Amygdala (tissue), 56 donors: ENCODE results near the gene ANKRD28.
A peak's percentile ranks its signal among the peaks of the same experiment; 100 is the strongest.

ENCODE experiments used
- DNase-seq, 56 donors: peaks; one replicate each; lab custom pipeline; 2025; lab: John Stamatoyannopoulos, UW

Gene ANKRD28

GRCh38 chr3:15728766-15729165, 69.0 kb downstream of the ANKRD28 start:
- DNase-seq = peak in 1 of 56 donors; percentile 28

DNA sequence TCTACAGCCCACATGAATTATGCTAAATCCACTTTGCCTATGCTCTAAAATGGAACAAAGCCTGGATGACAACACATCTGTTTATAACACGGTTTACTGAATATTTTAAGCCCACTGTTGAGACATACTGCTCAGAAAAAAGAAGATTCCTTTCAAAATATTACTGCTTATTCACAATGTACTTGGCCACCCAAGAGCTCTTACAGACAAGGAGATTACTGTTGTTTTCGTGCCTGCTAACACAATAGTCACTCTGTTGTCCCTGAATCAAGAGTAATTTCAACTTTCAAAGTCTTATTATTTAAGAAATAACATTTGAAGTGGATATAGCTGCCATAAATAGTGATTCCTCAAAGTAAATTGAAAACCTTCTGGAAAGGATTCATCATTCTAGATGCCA, 70.9 kb downstream of the ANKRD28 start:
- no peak for DNase-seq

DNA sequence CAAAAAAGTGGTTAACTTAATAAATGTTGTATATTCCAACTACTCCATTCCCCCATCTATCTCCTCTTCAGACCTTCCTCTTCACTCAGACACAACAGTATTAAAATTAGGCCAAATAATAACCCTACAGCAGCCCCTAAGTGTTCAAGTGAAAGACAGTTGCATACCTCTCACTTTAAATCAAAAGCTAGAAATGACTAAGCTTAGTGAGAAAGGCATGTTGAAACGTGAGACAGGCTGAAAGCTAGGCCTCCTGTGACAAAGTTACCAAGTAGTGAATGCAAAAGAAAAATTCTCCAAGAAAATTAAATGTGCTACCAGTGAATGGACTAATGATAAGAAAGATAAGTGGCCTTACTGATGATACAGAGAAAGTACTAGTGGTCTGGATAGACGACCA, 71.7 kb downstream of the ANKRD28 start:
- DNase-seq = no peak

GRCh38 chr3:15724446-15724845, 73.3 kb downstream of the ANKRD28 start:
- DNase-seq = no peak

GRCh38 chr3:15723624-15723884, 74.2 kb downstream of the ANKRD28 start:
- no peak for DNase-seq

- DNase-seq = no peak
Measured at GRCh38 chr3:15722877-15723623, 74.7 kb downstream of the ANKRD28 start.

GRCh38 chr3:15716178-15716577, 81.6 kb downstream of the ANKRD28 start:
- no peak for DNase-seq

DNA sequence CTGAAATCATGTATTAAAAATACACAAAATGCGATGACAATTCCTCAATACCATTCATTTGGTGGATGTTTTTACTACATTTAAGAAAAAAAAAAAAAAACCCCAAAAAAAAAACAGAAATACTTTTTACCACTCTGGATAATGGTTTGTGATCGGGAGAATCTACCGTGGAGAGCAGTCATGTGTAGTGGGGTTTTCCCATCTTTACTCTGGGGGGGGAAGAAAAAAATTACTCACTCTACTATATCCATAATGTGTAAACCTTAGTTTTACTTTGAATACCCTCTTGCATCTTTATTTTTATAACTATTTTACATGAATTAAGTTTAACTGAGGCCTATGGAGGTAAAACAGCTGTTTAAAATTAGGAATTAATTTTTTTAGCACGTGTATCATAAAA, 83.3 kb downstream of the ANKRD28 start:
- DNase-seq = no peak

DNA sequence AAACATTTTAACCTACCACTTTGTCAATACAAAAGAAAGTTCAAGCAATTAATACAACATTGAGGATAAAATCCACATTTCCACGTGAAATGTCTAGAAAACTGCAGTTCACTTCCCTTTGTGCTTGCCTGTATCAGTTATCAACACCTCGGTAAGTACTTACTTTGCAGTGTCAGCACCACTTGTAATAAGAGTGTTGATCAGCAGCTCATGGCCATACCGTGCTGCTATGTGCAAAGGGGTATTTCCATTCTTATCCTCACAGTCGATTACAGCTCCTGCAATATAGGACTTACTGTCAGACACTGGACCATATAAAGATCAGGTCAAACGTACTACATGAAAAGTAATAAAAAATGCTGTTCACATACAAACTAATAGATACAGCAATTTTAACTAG, 84.4 kb downstream of the ANKRD28 start:
- DNase-seq = no peak

GRCh38 chr3:15711281-15711680, 86.5 kb downstream of the ANKRD28 start:
- DNase-seq = no peak

GRCh38 chr3:15708882-15709677, 88.7 kb downstream of the ANKRD28 start:
- no peak for DNase-seq

GRCh38 chr3:15707779-15708178, 90.0 kb downstream of the ANKRD28 start:
- no peak for DNase-seq

DNA sequence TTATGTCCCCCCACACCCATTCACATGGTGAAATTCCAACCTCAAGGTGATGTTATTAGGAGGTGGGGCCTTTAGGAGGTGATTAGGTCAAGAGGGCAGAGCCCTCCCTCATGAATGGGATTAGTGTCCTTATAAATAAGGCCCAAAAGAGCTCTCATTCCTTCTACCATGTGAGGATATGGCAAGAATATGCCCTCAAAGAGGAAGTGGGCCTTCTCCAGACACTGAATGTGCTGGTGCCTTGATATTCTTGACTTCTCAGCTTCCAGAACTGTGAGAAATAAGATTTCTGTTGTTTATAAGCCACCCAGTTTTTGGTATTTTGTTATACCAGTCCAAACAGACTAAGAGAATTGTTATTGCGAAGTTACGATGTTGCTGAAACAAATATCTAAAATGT, 94.4 kb downstream of the ANKRD28 start:
- no peak for DNase-seq

DNA sequence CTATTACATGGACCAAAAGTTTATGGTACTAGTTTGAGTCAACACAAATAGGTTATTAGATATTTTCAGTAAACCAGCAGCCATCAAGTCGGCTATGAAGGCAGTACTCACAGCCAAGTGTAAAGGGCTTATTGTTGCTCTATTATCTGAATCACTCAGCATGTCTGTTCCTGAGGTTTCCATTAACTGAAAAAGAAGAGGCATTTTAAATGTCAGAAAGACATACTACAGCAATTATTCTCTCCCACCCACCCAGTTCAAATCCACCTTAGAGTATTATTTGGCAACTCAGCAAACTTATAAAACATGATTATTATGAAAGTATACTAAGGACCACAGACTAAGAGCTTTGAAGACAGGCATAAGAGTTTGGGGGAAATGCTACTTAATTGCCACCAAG, 103.2 kb downstream of the ANKRD28 start:
- no peak for DNase-seq

GRCh38 chr3:15693355-15693754, 104.4 kb downstream of the ANKRD28 start:
- no peak for DNase-seq

DNA sequence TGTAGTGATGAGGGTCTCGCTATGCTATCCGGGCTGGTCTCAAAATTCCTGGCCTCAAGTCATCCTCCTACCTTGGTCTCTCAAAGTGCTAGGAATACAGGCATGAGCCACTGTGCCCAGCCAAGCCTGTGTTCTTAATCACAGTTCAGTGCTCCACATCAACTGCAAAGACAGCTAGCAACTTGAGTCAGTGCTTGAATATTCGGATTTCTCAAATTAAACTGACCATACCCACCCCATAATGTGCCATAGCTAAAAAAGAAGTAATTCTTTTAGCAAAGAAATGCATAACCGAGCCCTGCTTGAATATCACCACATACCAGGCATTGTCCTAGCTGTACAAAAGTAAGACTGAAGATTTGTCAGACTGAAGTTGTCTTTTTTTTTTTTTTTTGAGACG, 107.0 kb downstream of the ANKRD28 start:
- no peak for DNase-seq

GRCh38 chr3:15690230-15690629, 107.5 kb downstream of the ANKRD28 start:
- no peak for DNase-seq

GRCh38 chr3:15685927-15686326, 111.9 kb downstream of the ANKRD28 start:
- DNase-seq = no peak

- no peak for DNase-seq
Measured at GRCh38 chr3:15683253-15683652, 114.5 kb downstream of the ANKRD28 start.

- DNase-seq = no peak
Measured at GRCh38 chr3:15682561-15683185, 115.1 kb downstream of the ANKRD28 start.

DNA sequence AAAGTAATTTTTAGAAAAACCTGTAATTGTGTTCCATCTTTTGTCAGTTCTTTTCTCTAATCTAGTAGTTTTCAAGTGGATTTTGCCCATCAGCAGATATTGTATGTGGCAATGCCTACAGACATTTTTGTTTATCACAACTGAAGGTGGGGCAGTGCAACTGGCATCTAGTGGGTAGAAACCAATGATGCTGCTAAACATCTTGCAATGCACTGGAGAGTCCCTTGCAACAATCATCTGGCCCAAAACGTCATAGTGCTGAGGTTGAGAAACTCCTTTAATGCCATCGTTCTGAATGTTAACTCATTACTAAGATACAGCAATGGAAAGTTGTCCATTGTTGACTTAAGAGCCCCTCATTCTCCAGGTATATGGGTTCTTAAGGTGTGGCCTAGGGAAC, 116.1 kb downstream of the ANKRD28 start:
- no peak for DNase-seq

DNA sequence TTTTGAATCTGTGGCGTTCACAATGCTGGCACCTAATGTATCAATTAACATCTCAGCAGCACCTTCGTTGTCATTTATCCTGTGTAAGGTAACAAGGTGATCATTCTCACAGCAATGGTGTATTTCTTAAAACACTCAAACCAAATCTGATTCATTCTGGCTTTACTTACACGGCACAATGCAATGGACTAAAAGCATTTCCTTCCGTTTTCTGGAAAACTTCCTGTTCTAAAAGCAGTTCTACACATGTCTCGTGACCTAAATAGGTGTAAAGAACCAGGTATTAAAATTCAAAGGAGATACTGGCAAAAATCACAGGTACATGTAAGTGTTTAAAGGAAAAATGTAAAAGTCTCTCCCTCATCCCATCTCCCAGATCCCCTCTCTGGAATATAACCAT, 118.5 kb downstream of the ANKRD28 start:
- DNase-seq = no peak
